ENCODE measurements around the gene UNKL.

The UNKL gene

DNA sequence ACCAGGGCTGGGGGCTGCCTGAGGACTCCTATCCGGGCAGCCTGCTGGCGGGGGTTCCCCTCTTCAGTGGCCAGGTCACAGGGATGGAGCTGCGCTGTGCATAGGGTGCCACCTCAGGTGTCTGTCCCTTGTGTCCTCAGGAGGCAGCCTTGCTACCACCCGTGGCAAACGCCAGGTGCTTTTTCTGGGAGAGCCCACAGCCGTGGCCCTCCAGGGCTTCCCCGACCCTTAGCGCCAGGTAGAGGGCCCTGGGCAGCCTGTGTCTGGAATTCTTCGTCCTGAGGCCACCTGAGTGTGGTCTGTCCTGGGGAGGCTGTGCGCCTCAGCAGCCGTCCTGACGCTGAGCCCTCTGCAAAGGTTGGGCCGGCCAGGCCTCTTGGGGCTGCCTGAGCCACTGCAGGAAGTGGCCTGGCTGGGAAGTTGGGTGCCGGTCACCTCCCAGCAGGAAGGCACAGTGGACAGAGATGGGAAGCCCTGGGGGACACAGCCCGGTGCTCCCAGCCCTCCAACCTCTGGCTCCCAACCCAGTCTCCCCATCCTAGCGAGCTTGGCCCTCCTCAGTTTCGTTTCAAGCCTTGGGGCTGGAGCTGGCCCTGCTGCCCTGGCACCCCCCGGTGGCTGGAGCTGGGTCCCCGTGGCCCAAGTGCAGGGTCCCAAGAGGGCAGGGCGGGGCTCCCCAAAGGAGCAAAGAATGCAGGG lies 88.7 kb downstream of the UNKL start:
- no peak for DNase-seq (ENCODE audit: low read depth in 3 of 3)

- no peak for DNase-seq (ENCODE audit: low read depth in 3 of 3)
These were observed 89.2 kb downstream of the UNKL start for GRCh38 chr16:1325261-1325660.

- no peak for DNase-seq (ENCODE audit: low read depth in 3 of 3)
These were observed 90.1 kb downstream of the UNKL start for GRCh38 chr16:1324286-1324826.

- no peak for DNase-seq (ENCODE audit: low read depth in 3 of 3)
These were observed 90.9 kb downstream of the UNKL start for GRCh38 chr16:1323296-1324239.

- no peak for DNase-seq (ENCODE audit: low read depth in 3 of 3)
These were observed 92.1 kb downstream of the UNKL start for GRCh38 chr16:1322407-1322806.

DNA sequence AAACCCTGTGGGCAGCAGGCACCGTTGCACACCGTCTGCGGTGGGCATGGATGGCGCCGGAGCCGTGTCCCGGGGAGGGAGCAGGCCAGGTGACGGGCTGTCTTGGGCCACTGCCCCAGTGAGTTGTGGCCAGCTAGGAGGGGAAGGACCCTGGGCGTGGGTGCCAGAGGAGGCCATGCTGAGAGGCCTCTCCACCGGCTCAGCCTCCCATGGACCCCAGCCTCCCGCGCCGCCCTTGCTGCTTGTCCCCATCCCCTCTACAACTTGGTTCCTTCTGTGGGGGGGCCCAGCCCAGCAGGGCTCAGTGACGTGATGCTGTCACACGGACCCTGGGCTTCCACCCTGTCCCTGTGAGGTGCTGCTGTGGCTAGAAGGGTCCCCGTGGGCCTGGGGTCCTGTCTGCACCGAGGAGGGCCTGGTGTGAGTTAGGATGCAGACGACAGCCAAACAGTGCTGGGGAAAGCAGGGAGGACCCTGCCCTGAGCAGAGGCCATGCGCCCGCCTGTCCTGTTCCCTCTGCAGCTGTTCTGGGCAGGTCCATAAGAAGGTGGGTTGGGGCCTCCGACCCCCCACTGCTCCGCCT lies 93.8 kb downstream of the UNKL start:
- no peak for DNase-seq (ENCODE audit: low read depth in 3 of 3)

DNA sequence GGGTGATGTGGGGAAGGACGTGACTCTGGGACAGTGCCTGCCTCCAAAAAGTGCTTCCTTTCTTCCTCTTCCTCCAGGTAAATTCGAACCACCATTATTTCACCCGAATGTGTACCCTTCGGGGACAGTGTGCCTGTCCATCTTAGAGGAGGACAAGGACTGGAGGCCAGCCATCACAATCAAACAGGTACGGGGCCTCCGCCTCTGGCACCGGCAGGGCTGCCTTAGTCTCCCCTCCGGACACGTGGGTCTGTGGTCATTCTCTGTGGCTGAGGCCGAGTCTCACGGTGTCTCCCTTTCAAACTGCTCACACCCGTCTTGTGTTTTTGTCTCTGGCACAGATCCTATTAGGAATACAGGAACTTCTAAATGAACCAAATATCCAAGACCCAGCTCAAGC lies 94.4 kb downstream of the UNKL start:
- no peak for DNase-seq (ENCODE audit: low read depth in 3 of 3)

- no peak for DNase-seq (ENCODE audit: low read depth in 3 of 3)
These were observed 95.5 kb downstream of the UNKL start for GRCh38 chr16:1319041-1319440.

GRCh38 chr16:1318268-1318545 lies 96.3 kb downstream of the UNKL start:
- DNase-seq (ENCODE audit: low read depth in 3 of 3): no peak

GRCh38 chr16:1317479-1318267 lies 96.8 kb downstream of the UNKL start:
- DNase-seq (ENCODE audit: low read depth in 3 of 3): no peak

DNA sequence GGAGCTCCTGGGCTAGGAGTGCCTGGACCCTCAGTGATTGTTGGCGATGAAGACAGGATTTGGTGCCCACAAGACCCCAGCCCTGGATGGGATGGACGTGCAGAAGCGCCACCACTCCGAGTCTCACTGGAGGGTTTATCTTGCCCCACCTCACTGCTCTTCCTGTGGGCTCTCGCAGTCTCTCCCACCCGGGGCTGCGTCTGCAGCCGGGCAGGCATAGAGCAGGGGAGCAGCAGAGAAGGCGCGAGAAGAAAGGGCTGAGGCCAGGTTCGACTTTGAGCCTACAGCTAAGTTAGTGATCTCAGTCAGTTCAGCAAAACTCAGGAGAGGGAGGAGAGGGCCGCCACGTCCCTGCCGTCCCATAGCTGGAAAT lies 98.5 kb downstream of the UNKL start:
- no peak for DNase-seq (ENCODE audit: low read depth in 3 of 3)

GRCh38 chr16:1315081-1316032 lies 99.1 kb downstream of the UNKL start:
- no peak for DNase-seq (ENCODE audit: low read depth in 3 of 3)

DNA sequence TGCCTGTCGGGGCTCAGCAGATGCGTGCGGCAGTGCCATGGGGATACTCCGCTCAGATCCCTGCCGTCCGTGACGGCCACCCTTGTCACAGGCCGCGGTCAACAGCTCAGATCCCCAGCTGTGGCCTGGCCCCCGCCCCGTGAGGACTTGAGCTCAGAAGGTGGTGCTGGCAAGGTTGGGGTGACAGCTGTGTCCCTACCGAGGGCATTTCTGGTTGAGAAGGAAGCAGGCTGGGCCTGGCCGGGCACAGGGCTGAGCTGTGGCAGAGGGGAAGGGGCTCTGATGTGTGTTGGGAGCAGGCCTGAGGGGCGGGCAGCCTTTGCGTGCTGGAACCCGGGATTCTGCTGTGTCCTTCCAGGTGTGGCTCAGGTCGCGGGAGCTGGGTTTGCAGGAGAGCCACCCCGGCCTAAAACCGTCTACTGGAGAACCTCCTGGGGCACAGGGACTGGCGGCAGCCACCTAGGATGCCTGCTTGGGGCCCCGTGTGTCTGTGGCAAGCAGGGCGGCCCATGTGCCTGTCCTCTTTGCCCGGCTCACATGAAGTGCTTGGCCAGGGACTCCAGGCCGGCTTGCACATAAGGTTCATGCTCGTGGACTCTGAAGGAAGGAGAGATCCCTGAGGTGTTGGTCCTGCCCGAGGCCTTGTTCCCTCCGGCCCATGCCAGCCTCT lies 100.0 kb downstream of the UNKL start:
- no peak for DNase-seq (ENCODE audit: low read depth in 3 of 3)

- DNase-seq (ENCODE audit: low read depth in 3 of 3): no peak
These were observed 100.7 kb downstream of the UNKL start for GRCh38 chr16:1313721-1314369.
